NB4 (cell line): Measurements from ENCODE around the gene BRD4.

Source experiments
- MYC ChIP-seq: IDR thresholded peaks from 2 replicates; pipeline ENCODE4 v1.6.1; 2011; ENCODE audit warnings: low read depth, low read length
- POLR2A ChIP-seq: IDR thresholded peaks from 2 replicates; pipeline ENCODE4 v1.6.1; 2011; ENCODE audit warnings: mild to moderate bottlenecking; ENCODE audit not compliant: insufficient read length; ENCODE audit errors: extremely low read depth
- TF ChIP-seq, protein P1 (sequence below): IDR thresholded peaks from 2 replicates; pipeline ENCODE4 v1.6.1; 2011; ENCODE audit warnings: low read depth, low read length

DNA sequence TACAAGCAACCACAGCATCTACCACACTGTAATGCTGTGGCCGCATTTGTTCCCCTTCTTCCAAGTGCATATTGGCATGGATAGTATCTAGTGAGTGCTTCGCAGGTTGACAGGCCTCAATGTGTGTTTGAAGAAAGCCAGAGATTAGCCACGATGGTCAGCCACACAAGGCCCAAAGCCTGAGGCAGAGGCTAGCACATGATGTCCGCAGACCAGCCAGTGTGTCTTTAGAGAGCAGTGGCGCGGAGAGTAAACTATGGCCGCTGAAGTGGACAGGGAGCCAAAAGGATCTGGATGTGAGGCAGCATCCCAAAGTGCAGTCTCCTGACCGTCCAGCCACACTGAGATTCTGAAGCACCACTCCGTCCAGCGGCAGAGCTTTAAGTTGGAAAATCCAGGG, 36.0 kb downstream of the BRD4 start:
- TF ChIP-seq MYC: no peak
- no peak for TF ChIP-seq POLR2A
- TF ChIP-seq, protein P1, sequence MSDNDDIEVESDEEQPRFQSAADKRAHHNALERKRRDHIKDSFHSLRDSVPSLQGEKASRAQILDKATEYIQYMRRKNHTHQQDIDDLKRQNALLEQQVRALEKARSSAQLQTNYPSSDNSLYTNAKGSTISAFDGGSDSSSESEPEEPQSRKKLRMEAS: no peak
